ENCODE data around the gene G6PC1. TPM values are rescaled to one million over a fixed set of nuclear protein-coding genes. Genes with fewer than 3 reads are reported as not detected.

The G6PC1 gene
- total RNA-seq: not detected in 2 replicates

DNA sequence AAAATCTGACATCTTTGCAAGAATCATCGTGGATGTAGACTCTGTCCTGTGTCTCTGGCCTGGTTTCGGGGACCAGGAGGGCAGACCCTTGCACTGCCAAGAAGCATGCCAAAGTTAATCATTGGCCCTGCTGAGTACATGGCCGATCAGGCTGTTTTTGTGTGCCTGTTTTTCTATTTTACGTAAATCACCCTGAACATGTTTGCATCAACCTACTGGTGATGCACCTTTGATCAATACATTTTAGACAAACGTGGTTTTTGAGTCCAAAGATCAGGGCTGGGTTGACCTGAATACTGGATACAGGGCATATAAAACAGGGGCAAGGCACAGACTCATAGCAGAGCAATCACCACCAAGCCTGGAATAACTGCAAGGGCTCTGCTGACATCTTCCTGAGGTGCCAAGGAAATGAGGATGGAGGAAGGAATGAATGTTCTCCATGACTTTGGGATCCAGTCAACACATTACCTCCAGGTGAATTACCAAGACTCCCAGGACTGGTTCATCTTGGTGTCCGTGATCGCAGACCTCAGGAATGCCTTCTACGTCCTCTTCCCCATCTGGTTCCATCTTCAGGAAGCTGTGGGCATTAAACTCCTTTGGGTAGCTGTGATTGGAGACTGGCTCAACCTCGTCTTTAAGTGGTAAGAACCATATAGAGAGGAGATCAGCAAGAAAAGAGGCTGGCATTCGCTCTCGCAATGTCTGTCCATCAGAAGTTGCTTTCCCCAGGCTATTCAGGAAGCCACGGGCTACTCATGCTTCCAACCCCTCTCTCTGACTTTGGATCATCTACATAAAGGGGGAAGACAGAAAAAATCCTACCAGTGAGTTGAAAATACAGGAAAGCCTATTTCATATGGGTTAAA lies at the start of gene G6PC1:
Gene G6PC1 (plus strand): TSS at position 340 of the 872 bp plus-strand sequence. CDS start 78 bp downstream, at position 418.

DNA sequence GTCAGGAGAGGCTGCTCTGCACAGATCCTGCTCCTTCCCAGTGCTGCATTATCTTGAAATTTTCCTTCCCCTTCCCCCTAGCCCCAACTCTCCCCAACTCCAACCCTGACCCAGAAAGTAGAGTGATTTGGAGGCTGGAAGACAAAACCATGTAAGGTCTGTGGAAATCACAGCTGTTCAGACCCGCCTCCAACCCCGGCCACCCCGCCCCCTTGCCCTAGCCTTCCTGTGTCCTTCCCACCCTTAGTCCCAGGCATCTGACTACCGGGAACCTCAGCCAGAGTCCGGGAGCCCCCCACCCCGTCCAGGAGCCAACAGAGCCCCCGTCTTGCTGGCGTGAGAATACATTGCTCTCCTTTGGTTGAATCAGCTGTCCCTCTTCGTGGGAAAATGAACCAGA lies 49.6 kb upstream of the G6PC1 start, which contains the start of gene AOC3:
Gene AOC3 (plus strand): TSS at position 246 of the 400 bp plus-strand sequence. CDS start 145 bp downstream, at position 391.

Small RNA genes within 50 kb of the gene (small RNA-seq; reads per million reads assigned to genes)
- gene RF00561 (0.12 reads per million), gene RNU6-287P (not detected)

Other genes starting within 250 kb of the G6PC1 start
- 13.0 and 15.7 TPM in 2 replicates for gene TUBG2, start 241.5 kb upstream of the G6PC1 start, total RNA-seq
- gene PLEKHH3, start 223.8 kb upstream of the G6PC1 start, total RNA-seq: 18.1 and 29.1 TPM in 2 replicates
- gene CCR10, start 219.0 kb upstream of the G6PC1 start, total RNA-seq: 0.54 and 0.79 TPM in 2 replicates
- 0.87 and 3.1 TPM in 2 replicates for gene CNTNAP1, start 218.3 kb upstream of the G6PC1 start, total RNA-seq
- 11.4 and 16.9 TPM in 2 replicates for gene EZH1, start 155.8 kb upstream of the G6PC1 start, total RNA-seq
- gene RAMP2, start 139.6 kb upstream of the G6PC1 start, total RNA-seq: 0.79 TPM in 1 of 2 replicates, not detected in the other
- gene VPS25, start 127.3 kb upstream of the G6PC1 start, total RNA-seq: 58.5 and 77.0 TPM in 2 replicates
- 0.33 and 0.39 TPM in 2 replicates for gene WNK4, start 120.2 kb upstream of the G6PC1 start, total RNA-seq
- gene COA3, start 102.1 kb upstream of the G6PC1 start, total RNA-seq: 55.4 and 63.7 TPM in 2 replicates
- gene CNTD1, start 101.9 kb upstream of the G6PC1 start, total RNA-seq: 0.79 TPM in 1 of 2 replicates, not detected in the other
- 71.1 and 81.1 TPM in 2 replicates for gene BECN1, start 76.5 kb upstream of the G6PC1 start, total RNA-seq
- 67.5 and 83.7 TPM in 2 replicates for gene PSME3, start 67.4 kb upstream of the G6PC1 start, total RNA-seq
- gene AOC2, start 56.2 kb upstream of the G6PC1 start, total RNA-seq: 0.79 and 1.1 TPM in 2 replicates
- under 0.01 TPM in 2 replicates for gene AOC3, start 49.6 kb upstream of the G6PC1 start, total RNA-seq
- gene AARSD1, start 63.7 kb downstream of the G6PC1 start, total RNA-seq: 17.7 and 22.2 TPM in 2 replicates
- gene PTGES3L, start 79.3 kb downstream of the G6PC1 start, total RNA-seq: under 0.01 and 0.87 TPM in 2 replicates
- 9.8 and 10.4 TPM in 2 replicates for gene RUNDC1, start 79.8 kb downstream of the G6PC1 start, total RNA-seq
- 745 and 1,184 TPM in 2 replicates for gene RPL27, start 97.6 kb downstream of the G6PC1 start, total RNA-seq
- gene IFI35, start 106.0 kb downstream of the G6PC1 start, total RNA-seq: 8.2 and 8.5 TPM in 2 replicates
- 77.5 and 82.8 TPM in 2 replicates for gene VAT1, start 121.6 kb downstream of the G6PC1 start, total RNA-seq
- under 0.01 and 0.33 TPM in 2 replicates for gene RND2, start 124.4 kb downstream of the G6PC1 start, total RNA-seq
- gene BRCA1, start 224.6 kb downstream of the G6PC1 start, total RNA-seq: 8.2 and 10.6 TPM in 2 replicates

Data from placental epithelial cell (primary cell).